GM18505 (cell line): Measurements from ENCODE around the gene TCAP.

ENCODE experiments used
- ATAC-seq: cut with Tn5 transposase; IDR thresholded peaks from one replicate; pipeline ENCODE4 v1.9.1; 2021; ENCODE audit not compliant: unreplicated experiment
- POLR2A ChIP-seq: IDR thresholded peaks from 4 replicates; pipeline ENCODE4 v1.6.1; 2011; ENCODE audit warnings: borderline replicate concordance; ENCODE audit not compliant: insufficient read depth, insufficient read length; ENCODE audit errors: extremely low read depth

TCAP gene

GRCh38 chr17:39626171-39627046 lies 38.7 kb upstream of the TCAP start, which contains the start of gene PPP1R1B:
Gene PPP1R1B, plus strand, starts transcription at chr17:39626952. Its CDS starts 441 bp downstream, at chr17:39627393.
- no peak for TF ChIP-seq POLR2A
- ATAC-seq: no peak

GRCh38 chr17:39627047-39627711 lies 38.0 kb upstream of the TCAP start:
- no peak for TF ChIP-seq POLR2A
- ATAC-seq: no peak

GRCh38 chr17:39627712-39628516 lies 37.2 kb upstream of the TCAP start:
- TF ChIP-seq POLR2A: no peak
- no peak for ATAC-seq

- no peak for ATAC-seq
- no peak for TF ChIP-seq POLR2A
Measured at GRCh38 chr17:39628655-39629493, 36.3 kb upstream of the TCAP start.

- ATAC-seq: no peak
- no peak for TF ChIP-seq POLR2A
Measured at GRCh38 chr17:39629494-39629880, 35.7 kb upstream of the TCAP start.

GRCh38 chr17:39629898-39630297 lies 35.3 kb upstream of the TCAP start:
- ATAC-seq: no peak
- TF ChIP-seq POLR2A: no peak

GRCh38 chr17:39631403-39631802 lies 33.7 kb upstream of the TCAP start:
- ATAC-seq: no peak
- no peak for TF ChIP-seq POLR2A

- no peak for ATAC-seq
- no peak for TF ChIP-seq POLR2A
Measured at GRCh38 chr17:39632153-39632941, 32.8 kb upstream of the TCAP start.

GRCh38 chr17:39633570-39634183 lies 31.5 kb upstream of the TCAP start:
- TF ChIP-seq POLR2A: no peak
- no peak for ATAC-seq

- ATAC-seq: no peak
- no peak for TF ChIP-seq POLR2A
Measured at GRCh38 chr17:39634384-39634871, 30.7 kb upstream of the TCAP start.

GRCh38 chr17:39635614-39636176 lies 29.5 kb upstream of the TCAP start:
- TF ChIP-seq POLR2A: no peak
- no peak for ATAC-seq
